Prostate gland (tissue), 2 donors: ENCODE data around the gene KCNJ18.
"Not testable (repeated sequence)": the region's sequence is repeated elsewhere in the genome, so short reads cannot be mapped to it uniquely, and the experiment has no call there.

Source experiments
- POLR2A ChIP-seq: fragments of 450-650 bp; IDR thresholded peaks from one replicate; pipeline ENCODE4 v1.6.1; 2016; ENCODE audit warnings: antibody characterized with exemption, mild to moderate bottlenecking
- POLR2AphosphoS5 ChIP-seq: sonication (generic); formaldehyde crosslinking; IDR thresholded peaks from one replicate; pipeline ENCODE4 v1.6.1; 2017; ENCODE audit warnings: antibody characterized with exemption
- TF ChIP-seq, protein P1 (sequence below), 4 experiments: fragments of 200-600 bp in 2 of 4; fragments of 450-650 bp in 2 of 4; sonication (generic) in 2 of 4; IDR thresholded peaks; 1 replicate in 3 of 4; 2 replicates in 1 of 4; pipeline ENCODE4 v1.5.1; 2016 to 2019; ENCODE audit warnings: antibody characterized with exemption in 4 of 4, mild to moderate bottlenecking in 2 of 4, moderate library complexity in 2 of 4

DNA sequence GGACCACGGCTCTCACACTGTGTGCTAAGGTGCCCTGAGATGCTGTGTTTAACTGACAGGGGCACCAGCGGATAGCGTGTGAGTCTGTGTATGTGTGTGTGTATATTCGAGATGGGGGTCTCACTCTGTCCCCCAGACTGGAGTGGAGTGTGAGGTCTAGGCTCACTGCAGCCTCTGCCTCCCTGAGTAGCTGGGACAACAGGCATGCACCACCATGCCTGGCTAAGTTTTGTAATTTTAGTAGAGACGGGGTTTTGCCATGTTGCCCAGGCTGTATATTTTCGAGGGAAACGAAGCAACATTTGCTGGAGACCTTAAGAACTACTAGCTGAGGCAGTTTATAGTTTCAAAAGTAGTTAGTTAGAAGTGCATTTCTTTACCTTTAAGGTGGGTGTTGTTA, 32.7 kb upstream of the KCNJ18 start:
- TF ChIP-seq, protein P1, sequence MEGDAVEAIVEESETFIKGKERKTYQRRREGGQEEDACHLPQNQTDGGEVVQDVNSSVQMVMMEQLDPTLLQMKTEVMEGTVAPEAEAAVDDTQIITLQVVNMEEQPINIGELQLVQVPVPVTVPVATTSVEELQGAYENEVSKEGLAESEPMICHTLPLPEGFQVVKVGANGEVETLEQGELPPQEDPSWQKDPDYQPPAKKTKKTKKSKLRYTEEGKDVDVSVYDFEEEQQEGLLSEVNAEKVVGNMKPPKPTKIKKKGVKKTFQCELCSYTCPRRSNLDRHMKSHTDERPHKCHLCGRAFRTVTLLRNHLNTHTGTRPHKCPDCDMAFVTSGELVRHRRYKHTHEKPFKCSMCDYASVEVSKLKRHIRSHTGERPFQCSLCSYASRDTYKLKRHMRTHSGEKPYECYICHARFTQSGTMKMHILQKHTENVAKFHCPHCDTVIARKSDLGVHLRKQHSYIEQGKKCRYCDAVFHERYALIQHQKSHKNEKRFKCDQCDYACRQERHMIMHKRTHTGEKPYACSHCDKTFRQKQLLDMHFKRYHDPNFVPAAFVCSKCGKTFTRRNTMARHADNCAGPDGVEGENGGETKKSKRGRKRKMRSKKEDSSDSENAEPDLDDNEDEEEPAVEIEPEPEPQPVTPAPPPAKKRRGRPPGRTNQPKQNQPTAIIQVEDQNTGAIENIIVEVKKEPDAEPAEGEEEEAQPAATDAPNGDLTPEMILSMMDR (IDR thresholded peaks at IDR 0.05) = not testable (repeated sequence)
- not testable (repeated sequence) for TF ChIP-seq POLR2A, POLR2AphosphoS5
